ENCODE measurements around the gene MRPL45.
"Not testable (repeated sequence)": the region's sequence is repeated elsewhere in the genome, so short reads cannot be mapped to it uniquely, and the experiment has no call there.

- not testable (repeated sequence) for TF ChIP-seq REST (IDR thresholded peaks at IDR 0.05; ENCODE audit: borderline replicate concordance); REST (CRISPR knock-in tag; IDR thresholded peaks at IDR 0.05; ENCODE audit: low read depth); LCOR (CRISPR knock-in tag; IDR thresholded peaks at IDR 0.05); SP1 (CRISPR knock-in tag; IDR thresholded peaks at IDR 0.05); CTCF (IDR thresholded peaks at IDR 0.05 in 2 of 3, conservative IDR thresholded peaks at IDR 0.05 in 1 of 3; ENCODE audit: insufficient read depth in 2 of 3, low read depth in 1 of 3, low read length in 3 of 3); NELFE (IDR thresholded peaks at IDR 0.05; ENCODE audit: insufficient read depth, insufficient read length); CREM (IDR thresholded peaks at IDR 0.05; ENCODE audit: low read depth); ZKSCAN1 (IDR thresholded peaks at IDR 0.05; ENCODE audit: low read depth, low read length); UBTF (IDR thresholded peaks at IDR 0.05; ENCODE audit: borderline replicate concordance in 1 of 2, low read depth in 2 of 2, low read length in 2 of 2); NFYB (IDR thresholded peaks at IDR 0.05; ENCODE audit: extremely low read depth, insufficient read length); RAD21 (CRISPR knock-in tag; conservative IDR thresholded peaks at IDR 0.05 in 1 of 2, IDR thresholded peaks at IDR 0.05 in 1 of 2); YY1 (IDR thresholded peaks at IDR 0.05; ENCODE audit: borderline replicate concordance in 1 of 3, control insufficient read depth in 1 of 3, extremely low read depth in 1 of 3, insufficient read depth in 3 of 3, insufficient read length in 1 of 3, insufficient replicate concordance in 2 of 3, low read depth in 1 of 3, low read length in 2 of 3); ZFX (CRISPR knock-in tag; IDR thresholded peaks at IDR 0.05); RAD51 (IDR thresholded peaks at IDR 0.05; ENCODE audit: borderline replicate concordance, low read depth)
Measured at GRCh38 chr17:38268138-38268537, 28.8 kb upstream of the MRPL45 start.

Measured in K562 (cell line).